Right ventricle myocardium superior (tissue), 1 donor: ENCODE results near the gene ZNF430. TPM values are rescaled to one million over a fixed set of nuclear protein-coding genes. Genes with fewer than 3 reads are reported as not detected.
"Not testable (repeated sequence)": the region's sequence is repeated elsewhere in the genome, so short reads cannot be mapped to it uniquely, and the experiment has no call there.

Experiments used
- ATAC-seq: fragments of 200-7000 bp; cut with Tn5 transposase; one replicate; pipeline ENCODE4 v1.9.1; 2020; ENCODE audit warnings: mild to moderate bottlenecking; ENCODE audit not compliant: poor library complexity
- DNase-seq: peaks from one replicate; pipeline ENCODE4 v3.0.0-alpha.2; 2020
- intact Hi-C: fragments of 100-400 bp; cut with DNase I; formaldehyde crosslinking; loops from one replicate; pipeline ENCODE4 v1.11.2; 2022
- long read RNA-seq: library from polyadenylated mRNA; unstranded; transcript quantifications from one replicate; pipeline ENCODE4 v2.0.0, GENCODE V29; 2021
- total RNA-seq: library from RNA; stranded (reverse); fragmentation: NEBNext Ultra II Directional; extraction: Animal tissue kit (Norgen Biotek cat#: 25700); gene quantifications from one replicate; pipeline ENCODE4 v1.2.1, GENCODE V29; 2021
- donor health status: DM: no; HTN: yes; CAD: no; lungs with severe emphysema.

ZNF430 gene
- 3.8 TPM for total RNA-seq
- long read RNA-seq, partial matches to known transcripts: 0 of 5 reads
- long read RNA-seq, other reads (novel, unspliced or antisense): 4 of 5 reads

DNA sequence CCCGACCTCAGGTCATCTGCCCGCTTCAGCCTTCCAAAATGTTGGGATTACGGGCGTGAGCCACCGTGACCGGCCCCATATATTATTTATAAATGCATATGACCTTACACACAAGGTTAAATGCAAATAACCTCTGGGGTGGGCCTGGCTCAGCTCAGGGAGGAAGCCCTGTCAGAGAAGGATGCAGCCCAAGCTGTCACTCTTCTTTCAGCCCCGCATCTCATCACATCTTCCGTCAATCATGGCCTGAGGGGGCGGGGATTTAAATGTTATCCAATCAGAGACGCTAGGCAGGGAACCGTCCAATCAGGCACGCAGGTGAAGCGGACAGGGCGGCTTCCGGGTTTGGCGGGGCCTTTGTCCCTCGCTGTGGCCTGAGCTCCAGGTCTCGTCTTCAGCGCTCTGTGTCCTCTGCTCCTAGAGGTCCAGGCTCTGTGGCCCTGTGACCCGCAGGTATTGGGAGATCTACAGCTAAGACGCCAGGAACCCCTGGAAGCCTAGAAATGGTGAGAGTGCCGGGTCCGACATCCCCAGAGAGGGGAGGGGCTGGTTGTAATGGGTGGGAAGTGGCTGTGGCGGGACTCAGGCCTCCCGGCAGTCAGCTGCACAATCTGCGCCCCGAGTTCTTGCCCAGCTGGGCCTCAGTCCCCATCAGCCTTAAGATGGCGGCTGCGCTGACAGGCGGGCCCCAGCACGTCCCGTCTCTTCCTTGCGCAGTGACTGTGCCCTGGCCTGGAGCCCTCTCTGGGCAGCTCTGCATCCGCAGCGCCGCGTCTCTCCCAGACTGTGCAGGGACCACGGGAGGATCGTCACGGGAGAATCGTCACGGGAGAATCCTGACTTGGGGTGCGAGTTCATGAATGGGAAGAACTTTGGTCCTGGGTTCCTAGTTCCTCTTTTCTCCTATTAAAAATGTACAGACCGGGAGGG is at the start of gene ZNF430:
ZNF430 (plus strand) TSS at position 360 of the 930 bp plus-strand sequence; CDS start at position 504, 144 bp downstream.
- peak; percentile 100 for ATAC-seq
- DNase-seq: peak; percentile 93
- intact Hi-C loops: no loop called here

DNA sequence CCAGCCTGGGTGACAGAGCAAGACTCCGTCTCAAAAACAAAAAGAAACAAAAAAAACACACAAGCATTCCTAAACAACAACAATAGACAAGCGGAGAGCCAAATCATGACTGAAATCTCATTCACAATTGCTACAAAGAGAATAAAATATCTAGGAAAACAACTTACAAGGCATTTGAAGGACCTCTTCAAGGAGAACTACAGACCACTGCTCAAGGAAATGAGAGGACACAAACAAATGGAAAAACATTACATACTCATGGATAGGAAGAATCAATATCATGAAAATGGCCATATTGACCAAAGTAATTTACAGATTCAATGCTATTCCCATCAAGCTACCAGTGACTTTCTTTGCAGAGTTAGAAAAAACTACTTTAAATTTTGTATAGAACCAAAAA is 27.7 kb upstream of the ZNF430 start:
- intact Hi-C loops, DNase-seq, ATAC-seq: not testable (repeated sequence)

DNA sequence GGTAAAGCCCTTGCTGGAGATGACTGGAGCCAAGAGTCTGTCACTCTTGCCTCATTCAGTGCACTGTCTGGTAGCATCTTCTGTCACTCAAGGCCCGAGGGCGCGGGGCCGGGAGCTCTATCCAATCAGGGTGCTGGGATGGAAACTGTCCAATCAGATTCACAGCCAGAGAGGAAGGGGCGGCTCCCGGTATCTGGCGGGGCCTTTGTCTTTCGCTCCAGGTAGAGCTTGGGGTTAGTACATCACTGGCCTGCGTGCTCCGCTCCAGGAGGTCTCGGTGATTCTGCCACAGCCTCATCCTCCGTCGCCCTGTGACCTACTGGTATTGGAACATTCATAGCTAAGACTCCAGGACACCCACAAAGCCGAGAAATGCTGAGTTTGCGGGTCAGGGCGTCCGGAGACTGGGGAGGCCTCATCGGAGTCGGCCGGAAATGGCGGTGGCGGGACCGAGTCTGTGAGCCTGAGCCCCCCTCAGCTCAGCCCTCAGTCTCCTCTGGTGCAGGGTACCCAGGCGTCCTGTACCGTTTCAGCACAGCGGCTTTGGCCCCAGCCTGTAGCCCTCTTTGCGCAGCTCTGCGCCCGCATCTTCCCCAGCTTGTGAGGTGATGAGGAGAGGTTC is 20.6 kb upstream of the ZNF430 start:
- DNase-seq: peak; percentile 89
- ATAC-seq: peak; percentile 100
- intact Hi-C loops: no loop called here

DNA sequence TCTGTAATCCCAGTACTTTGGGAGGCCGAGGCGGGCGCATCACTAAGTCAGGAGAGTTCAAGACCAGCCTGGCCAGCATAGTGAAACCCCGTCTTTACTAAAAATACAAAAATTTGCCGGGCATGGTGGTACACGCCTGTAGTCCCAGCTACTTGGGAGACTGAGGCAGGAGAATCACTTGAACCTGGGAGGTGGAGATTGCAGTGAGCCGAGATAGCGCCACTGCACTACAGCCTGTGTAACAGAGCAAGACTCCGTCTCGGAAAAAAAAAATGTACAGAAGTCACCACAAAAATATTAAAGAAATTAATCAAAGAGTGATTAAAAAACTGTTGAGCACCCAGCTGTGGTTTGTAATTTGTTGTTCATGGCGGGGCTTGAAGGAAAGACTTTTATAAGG is 781 bp downstream of the ZNF430 start:
- ATAC-seq, DNase-seq, intact Hi-C loops: not testable (repeated sequence)

DNA sequence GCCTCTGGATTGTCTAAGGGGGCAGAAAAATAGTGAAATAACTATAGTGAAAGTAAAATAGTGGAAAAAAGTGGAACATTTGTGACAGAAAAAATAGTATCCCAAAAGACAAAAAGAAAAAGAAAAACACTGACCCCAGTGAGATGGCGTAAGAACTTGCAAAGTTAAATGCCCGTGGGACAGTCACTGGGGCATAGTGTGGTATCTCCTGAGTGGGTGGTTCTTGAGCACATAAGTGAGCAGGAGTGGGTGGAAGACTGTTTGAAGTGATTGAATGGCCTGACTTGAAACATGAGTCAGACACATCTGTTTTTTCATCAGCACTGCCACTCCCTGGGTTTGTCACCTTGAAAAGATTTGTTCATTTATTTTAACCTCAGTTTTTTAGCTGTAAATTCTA is 2.5 kb downstream of the ZNF430 start:
- DNase-seq (no peak), ATAC-seq (no peak)
- intact Hi-C loops: no loop called here

DNA sequence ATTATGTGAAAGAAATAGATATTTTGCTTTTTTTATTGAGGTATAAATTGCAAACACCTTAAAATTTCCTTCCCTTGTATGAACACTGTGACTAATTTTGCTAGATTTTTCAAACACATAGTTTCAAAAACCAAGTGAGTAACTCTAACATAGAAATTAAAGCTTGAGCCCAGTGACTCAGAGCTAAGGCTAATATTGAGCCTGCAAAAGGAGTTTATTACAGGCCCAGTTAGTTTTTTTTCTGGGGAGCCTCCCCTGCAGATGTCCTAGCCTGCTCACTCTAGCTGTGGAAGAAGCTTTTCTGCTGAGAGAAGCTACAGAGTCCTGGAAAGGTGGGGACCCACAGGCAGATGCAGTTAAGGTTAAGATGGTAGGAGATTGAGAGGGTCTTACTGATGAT is 3.4 kb downstream of the ZNF430 start:
- intact Hi-C loops: no loop called here
- no peak for ATAC-seq
- DNase-seq: no peak

DNA sequence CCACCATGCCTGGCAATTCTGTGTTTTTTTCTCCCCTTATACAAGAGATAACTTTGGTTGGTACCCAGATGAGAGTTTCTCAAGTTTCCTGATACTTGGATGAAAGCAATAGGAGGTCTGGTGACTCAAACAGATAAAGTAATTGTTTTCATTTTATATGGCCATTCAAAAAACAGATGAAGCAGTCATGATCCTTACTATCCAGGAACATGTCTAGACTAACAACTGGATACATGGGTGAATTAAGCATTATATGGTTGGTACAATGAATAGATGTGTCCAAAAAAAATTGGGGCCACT is 8.5 kb downstream of the ZNF430 start:
- DNase-seq (no peak), ATAC-seq (no peak)
- intact Hi-C loops: no loop called here

DNA sequence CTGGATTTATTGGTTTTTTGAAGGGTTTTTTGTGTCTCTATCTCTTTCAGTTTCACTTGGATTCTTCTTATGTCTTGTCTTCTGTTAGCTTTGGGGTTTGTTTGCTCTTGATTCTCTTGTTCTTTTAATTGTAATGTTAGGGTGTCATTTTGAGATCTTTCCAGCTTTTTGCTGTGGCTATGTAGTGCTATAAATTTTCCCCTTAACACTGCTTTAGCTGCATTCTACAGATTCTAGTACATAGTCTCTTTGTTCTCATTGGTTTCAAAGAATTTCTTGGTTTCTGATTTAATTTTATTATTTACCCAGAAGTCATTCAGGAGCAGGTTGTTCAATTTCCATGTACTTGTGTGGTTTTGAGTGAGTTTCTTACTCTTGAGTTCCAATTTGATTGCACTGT is 24.6 kb downstream of the ZNF430 start:
- no peak for ATAC-seq

DNA sequence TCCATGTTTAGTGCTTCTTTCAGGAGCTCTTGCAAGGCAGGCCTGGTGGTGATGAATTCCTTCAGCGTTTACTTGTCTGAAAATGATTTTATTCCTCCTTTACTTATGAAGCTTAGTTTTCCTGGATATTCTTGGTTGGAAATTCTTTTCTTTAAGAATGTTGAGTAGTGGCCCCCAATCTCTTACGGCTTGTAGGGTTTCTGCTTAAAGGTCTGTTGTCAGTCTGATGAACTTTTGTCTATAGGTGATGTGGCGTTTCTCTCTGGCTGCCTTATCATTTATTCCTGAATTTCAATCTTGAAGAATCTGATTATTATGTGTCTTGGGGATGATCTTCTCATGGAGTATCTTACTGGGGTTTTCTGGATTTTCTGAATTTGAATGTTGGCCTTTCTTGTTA is 26.0 kb downstream of the ZNF430 start:
- no peak for DNase-seq
- no peak for ATAC-seq
- intact Hi-C loops: no loop called here

More for the DNA sequence above, 24.6 kb downstream of the ZNF430 start:
- intact Hi-C loops: no loop called here
- no peak for DNase-seq

DNA sequence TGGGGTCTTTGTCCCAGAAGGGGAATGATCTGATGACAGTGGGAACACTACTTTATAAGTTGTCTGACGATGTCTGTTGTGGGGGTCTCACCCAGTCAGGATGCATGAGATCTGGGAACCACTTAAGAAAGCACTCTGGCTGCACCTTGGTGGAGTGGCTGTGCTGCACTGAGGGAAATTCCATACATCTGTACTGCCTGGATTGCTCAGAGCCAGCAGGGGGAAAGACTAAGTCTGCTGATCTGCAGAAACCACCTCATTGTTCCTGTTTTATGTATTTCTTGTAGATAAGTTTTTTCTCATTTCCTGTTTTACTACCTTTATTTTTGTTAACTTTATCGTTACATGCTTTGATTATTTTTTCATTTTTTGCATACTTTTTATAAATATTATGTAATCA is 27.3 kb downstream of the ZNF430 start:
- DNase-seq (no peak), ATAC-seq (no peak)
- intact Hi-C loops: no loop called here

DNA sequence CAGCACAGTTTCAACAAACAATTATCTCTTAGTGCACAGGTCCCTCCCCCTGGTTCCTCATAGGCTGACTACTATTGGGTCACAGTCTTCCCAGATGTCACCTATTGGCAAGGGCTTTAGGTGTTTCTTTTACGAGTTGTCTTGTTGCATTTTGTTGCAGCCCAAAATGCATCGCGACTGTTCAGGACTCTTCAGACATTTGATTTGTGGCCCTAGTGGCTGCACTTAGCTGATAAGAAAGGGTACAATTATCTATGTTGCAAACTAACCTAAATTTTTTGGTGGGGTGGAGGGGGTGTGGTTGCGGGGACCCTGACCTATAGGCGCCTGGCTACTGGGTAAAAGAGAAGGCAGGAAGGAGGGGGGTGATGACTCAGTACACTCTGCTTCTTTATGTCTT is 32.4 kb downstream of the ZNF430 start:
- ATAC-seq (no peak), DNase-seq (no peak)
- intact Hi-C loops: no loop called here

DNA sequence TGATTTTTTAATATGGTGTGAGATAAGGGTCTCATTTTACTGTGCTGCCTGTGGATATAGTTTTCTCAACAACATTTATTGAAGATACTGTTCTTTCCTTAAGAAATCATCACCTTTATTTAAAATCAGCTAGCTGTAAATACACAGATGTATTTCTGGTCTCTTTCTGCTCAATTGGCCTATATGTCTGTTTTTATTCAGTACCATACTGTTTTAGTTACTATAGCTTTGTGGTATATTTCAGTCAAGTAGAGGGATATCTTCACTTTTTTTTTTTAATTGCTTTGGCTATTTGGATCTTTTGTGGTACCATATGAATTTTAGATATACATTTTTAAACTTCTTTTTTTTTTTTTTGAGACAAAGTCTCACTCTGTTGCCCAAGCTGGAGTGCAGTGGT is 44.9 kb downstream of the ZNF430 start:
- no peak for ATAC-seq
- no peak for DNase-seq
- intact Hi-C loops: no loop called here

DNA sequence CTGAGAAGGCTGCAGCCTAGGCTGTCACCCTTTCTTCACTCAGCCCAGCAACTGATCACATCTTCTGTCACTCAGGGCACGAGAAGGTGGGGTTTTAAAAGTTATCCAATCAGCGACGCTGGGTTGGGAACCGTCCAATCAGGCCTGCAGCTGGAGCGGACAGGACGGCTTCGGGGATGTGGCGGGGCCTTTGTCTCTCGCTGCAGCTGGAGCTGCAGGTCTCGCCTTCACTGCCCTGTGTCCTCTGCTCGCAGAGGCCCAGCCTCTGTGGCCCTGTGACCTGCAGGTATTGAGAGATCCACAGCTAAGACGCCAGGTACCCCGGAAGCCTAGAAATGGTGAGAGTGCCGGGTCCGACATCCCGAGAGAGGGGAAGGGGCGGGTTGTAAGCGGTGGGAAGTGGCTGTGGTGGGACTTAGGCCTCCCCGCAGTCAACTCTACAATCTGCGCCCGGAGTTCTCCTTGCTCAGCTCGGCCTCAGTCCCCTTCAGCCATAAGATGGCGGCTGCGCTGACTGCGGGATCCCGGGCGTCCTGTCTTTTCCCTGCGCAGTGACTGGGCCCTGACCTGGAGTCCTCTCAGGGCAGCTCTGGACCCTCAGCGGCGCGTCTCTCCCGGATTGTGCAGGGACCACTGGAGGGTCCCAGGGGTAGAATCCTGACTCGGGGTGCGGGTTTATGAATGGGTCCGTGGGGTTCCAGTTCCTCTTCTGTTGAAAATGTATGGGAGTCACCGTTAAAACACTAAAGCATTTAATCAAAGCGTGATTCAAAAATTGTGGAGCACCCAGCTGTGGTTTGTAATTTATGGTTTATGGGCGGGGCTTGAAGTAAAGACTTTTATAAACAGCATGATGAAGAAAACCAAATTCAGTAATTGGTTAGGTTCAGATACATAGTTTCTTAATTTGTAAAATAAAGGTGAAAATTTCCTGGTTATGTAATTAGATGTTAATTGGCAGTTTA is 61.8 kb downstream of the ZNF430 start, which contains the start of gene ZNF714:
ZNF714 (plus strand) TSS at position 193 of the 965 bp plus-strand sequence. CDS start 16,066 bp downstream, outside the sequence.
- ATAC-seq (peak; percentile 99), DNase-seq (peak; percentile 89)
- intact Hi-C loops: no loop called here

DNA sequence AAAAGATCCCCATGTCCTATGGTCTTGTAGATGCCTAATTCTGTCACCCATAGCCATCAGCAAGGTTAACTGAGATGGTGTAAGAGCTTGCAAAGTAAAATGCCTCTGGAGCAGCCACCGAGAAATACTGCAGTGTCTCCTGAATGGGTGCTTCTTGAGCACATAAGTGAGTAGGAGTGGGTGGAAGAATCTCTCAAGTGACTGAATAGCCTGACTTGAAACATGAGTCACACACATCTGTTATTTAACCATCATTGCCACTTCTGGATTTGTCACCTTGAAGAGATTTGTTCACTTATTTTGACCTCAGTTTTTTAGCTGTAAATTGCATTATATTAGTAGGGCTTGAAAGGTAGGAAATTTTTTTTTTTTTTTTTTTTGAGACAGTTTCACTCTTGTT is 63.9 kb downstream of the ZNF430 start:
- intact Hi-C loops: no loop called here
- ATAC-seq: no peak
- no peak for DNase-seq

DNA sequence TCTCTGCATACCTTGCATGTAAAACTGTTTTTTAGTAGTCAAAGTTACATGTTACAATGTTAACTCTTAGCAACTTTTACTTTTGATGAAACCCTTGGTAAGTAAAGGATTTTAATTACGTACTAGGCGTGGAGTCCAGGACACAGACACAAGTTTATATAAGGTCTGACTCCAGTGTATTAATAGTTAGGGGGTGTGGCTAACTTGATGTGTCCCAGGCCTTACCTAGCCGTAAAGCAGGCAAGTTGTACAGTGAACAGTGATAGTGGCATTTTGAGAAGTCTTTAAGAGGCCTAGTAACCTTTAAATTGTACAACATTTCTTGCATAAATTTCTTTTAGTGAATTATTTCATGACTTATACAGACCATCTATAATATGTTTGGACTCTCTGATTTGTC is 67.4 kb downstream of the ZNF430 start:
- ATAC-seq (peak; percentile 73), DNase-seq (no peak)
- intact Hi-C loops: no loop called here

DNA sequence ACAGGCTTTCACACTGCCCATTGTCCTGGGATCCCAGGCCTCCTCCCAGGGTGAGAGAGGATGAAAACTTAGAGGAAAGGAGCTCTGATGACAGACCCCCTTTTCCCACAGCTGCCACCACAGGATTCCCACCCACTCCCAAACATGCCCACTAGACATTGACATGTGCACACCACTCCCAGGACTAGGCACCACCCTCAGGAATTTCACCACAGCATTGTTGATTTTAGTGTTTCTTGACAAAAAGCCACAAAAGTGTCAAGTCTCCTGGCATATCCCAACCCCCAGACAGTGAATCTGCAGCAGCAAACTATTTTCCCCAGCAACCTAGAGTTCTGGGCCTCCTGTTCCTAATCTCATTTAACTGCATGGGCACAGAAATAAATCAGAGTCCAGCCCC is 71.7 kb downstream of the ZNF430 start:
- no peak for ATAC-seq
- intact Hi-C loops: no loop called here
- DNase-seq: no peak

DNA sequence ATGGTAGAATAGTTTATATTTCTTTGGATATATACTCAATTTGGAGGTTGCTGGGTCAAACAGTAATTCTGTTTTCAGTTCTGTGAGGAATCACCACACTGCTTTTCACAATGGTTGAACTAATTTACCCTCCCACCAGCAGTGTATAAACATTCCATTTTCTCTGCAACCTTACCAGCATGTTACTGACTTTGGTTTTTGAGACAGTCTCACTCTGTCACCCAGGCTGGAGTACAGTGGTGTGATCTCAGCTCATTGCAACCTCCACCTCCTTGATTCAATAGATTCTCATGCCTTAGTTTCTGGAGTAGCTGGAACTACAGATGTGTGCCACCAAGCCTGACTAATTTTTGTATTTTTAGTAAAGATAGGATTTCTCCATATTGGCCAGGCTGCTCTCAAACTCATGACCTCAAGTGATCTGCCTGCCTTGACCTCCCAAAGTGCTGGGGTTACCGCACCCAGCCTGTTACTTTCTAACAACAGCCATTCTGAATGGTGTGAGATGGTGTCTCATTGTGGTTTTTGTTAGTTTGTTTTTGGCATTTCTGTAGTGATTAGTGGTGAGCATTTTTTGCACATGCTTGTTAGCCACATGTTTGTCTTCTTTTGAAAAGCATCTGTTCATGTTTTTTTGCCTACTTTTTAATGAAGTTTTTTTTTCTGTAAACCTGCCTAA is 74.0 kb downstream of the ZNF430 start:
- DNase-seq (no peak), ATAC-seq (no peak)
- intact Hi-C loops: no loop called here

DNA sequence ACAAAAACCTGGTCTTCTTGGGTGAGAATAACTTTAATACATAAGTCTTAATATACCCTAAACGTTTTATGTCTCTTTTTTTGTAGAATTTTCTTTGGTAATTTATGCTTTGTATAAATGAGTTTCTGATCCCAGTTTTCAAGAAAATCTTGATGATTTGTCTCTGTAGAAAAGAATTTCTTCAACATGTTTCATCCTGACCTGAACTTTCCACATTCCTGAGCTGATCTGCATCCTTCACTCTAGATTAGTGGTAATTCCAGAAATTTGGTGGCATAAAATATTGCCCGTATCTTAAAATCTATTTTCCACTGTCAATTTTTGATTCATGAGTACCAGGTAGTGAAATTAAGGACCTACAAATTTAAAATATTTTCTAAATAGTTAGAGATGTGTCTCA is 77.8 kb downstream of the ZNF430 start:
- ATAC-seq (no peak), DNase-seq (no peak)
- intact Hi-C loops: no loop called here
